GM12878 (cell line): ENCODE measurements around the gene HNMT. TPM values are rescaled to one million over a fixed set of nuclear protein-coding genes. Genes with fewer than 3 reads are reported as not detected.

Source experiments
- ATAC-seq: fragments of 200-7000 bp; cut with Tn5 transposase; 3 replicates; pipeline ENCODE4 v1.9.1; 2020; ENCODE audit warnings: mild to moderate bottlenecking, moderate library complexity
- BruUV-seq: library from RNA; stranded (reverse); fragments of 400-500 nt; replicated peaks from 2 replicates; lab custom pipeline; 2021; lab: Mats Ljungman, UMichigan
- CTCF ChIA-PET: fragments of 300-600 bp; sonication (Branson Sonifier 250); formaldehyde crosslinking; extraction: SDS; loops from one replicate; lab custom pipeline; 2021; ENCODE audit warnings: inconsistent platforms; lab: Yijun Ruan, JAX
- POLR2A ChIA-PET: fragments of 350-600 bp; formaldehyde crosslinking; extraction: SDS; loops from one replicate; lab custom pipeline; 2021; ENCODE audit warnings: inconsistent platforms; lab: Charles Lee
- RAD21 ChIA-PET: fragments of 300-600 bp; sonication (Branson Sonifier 250); formaldehyde crosslinking; loops from one replicate; lab custom pipeline; 2023; ENCODE audit warnings: antibody characterized with exemption; ENCODE audit not compliant: unreplicated experiment; lab: Charles Lee
- SMC1A ChIA-PET: fragments of 300-600 bp; sonication (Branson Sonifier 250); formaldehyde crosslinking; loops from one replicate; lab custom pipeline; 2023; ENCODE audit not compliant: unreplicated experiment, uncharacterized antibody; lab: Charles Lee
- DNase-seq: peaks from one replicate; pipeline ENCODE4 v3.0.0-alpha.2; 2011; ENCODE audit warnings: low read depth, low spot score
- FAIRE-seq: peaks from 3 replicates; lab custom pipeline; 2011; peaks lifted over from hg19 to GRCh38; lab: Jason Lieb, UNC
- H2AFZ ChIP-seq: 2 replicates; pipeline ENCODE4 v1.6.0; 2011; ENCODE audit warnings: low read depth, low read length, control low read depth; ENCODE audit not compliant: control insufficient read depth
- H3K27ac ChIP-seq: 2 replicates; pipeline ENCODE4 v1.5.1; 2011; ENCODE audit warnings: control low read depth; ENCODE audit not compliant: control insufficient read depth, insufficient read depth
- H3K27me3 ChIP-seq, 2 experiments: replicated peaks in 1 of 2; 2 replicates each; pipeline versions ENCODE4 v1.6.0 to v1.6.1; 2011; ENCODE audit warnings: low read length in 1 of 2; ENCODE audit not compliant: control insufficient read depth in 2 of 2, insufficient read depth in 2 of 2
- H3K36me3 ChIP-seq, 2 experiments: 2 replicates each; pipeline ENCODE4 v1.5.1; 2011; ENCODE audit warnings: low read length in 1 of 2; ENCODE audit not compliant: control insufficient read depth in 2 of 2, insufficient read depth in 2 of 2
- H3K4me1 ChIP-seq: 2 replicates; pipeline ENCODE4 v1.6.1; 2011; ENCODE audit warnings: mild to moderate bottlenecking, low read length, moderate library complexity, mixed read lengths; ENCODE audit not compliant: control insufficient read depth, insufficient read depth
- H3K4me2 ChIP-seq: 2 replicates; pipeline ENCODE4 v1.6.0; 2011; ENCODE audit warnings: control low read depth; ENCODE audit not compliant: control insufficient read depth, insufficient read depth
- H3K4me3 ChIP-seq: fragments of 200-600 bp; sonication (generic); 2 replicates; pipeline ENCODE4 v1.5.1; 2016
- H3K79me2 ChIP-seq: 2 replicates; pipeline ENCODE4 v1.6.0; 2011; ENCODE audit warnings: low read length; ENCODE audit not compliant: control insufficient read depth, insufficient read depth
- H3K9ac ChIP-seq: 2 replicates; pipeline ENCODE4 v1.8.0; 2011; ENCODE audit warnings: low read length, control low read depth, mixed read lengths; ENCODE audit not compliant: control insufficient read depth, insufficient read depth
- H3K9me3 ChIP-seq: replicated peaks from 3 replicates; pipeline ENCODE4 v1.5.1; 2011; ENCODE audit warnings: mild to moderate bottlenecking, low read length; ENCODE audit not compliant: control insufficient read depth, insufficient read depth
- H4K20me1 ChIP-seq: 2 replicates; pipeline ENCODE4 v1.6.0; 2011; ENCODE audit not compliant: control insufficient read depth, insufficient read depth
- ATF7 ChIP-seq: fragments of 450-650 bp; IDR thresholded peaks from 2 replicates; pipeline ENCODE4 v1.6.1; 2016; ENCODE audit warnings: low read depth, mild to moderate bottlenecking
- E2F8 ChIP-seq: fragments of 450-650 bp; IDR thresholded peaks from 2 replicates; pipeline ENCODE4 v1.6.1; 2018; ENCODE audit warnings: mild to moderate bottlenecking, low read depth, moderate library complexity; ENCODE audit not compliant: partially characterized antibody
- HCFC1 ChIP-seq: fragments of 150-350 bp; IDR thresholded peaks from 2 replicates; pipeline ENCODE4 v1.6.1; 2014; ENCODE audit warnings: low read length
- JUND ChIP-seq: IDR thresholded peaks from 2 replicates; pipeline ENCODE4 v1.6.1; 2012; ENCODE audit warnings: low read depth, mild to moderate bottlenecking, low read length, improper control_type of control experiment, moderate library complexity
- KLF5 ChIP-seq: fragments of 450-650 bp; IDR thresholded peaks from 2 replicates; pipeline ENCODE4 v1.6.1; 2014; ENCODE audit warnings: mild to moderate bottlenecking; ENCODE audit not compliant: partially characterized antibody
- MEF2A ChIP-seq: IDR thresholded peaks from 2 replicates; pipeline ENCODE4 v1.6.1; 2011; ENCODE audit warnings: low read depth, mild to moderate bottlenecking, low read length, moderate library complexity; ENCODE audit not compliant: insufficient read depth
- MTA3 ChIP-seq: IDR thresholded peaks from 2 replicates; pipeline ENCODE4 v1.6.1; 2012; ENCODE audit warnings: low read length, inconsistent platforms, borderline replicate concordance
- NFXL1 ChIP-seq: fragments of 450-650 bp; IDR thresholded peaks from 2 replicates; pipeline ENCODE4 v1.6.1; 2017; ENCODE audit warnings: antibody characterized with exemption, mild to moderate bottlenecking, borderline replicate concordance
- POLR2AphosphoS5 ChIP-seq: IDR thresholded peaks from 2 replicates; pipeline ENCODE4 v1.6.1; 2011; ENCODE audit warnings: mild to moderate bottlenecking, low read length, inconsistent platforms
- RB1 ChIP-seq: fragments of 450-650 bp; formaldehyde crosslinking; IDR thresholded peaks from 2 replicates; pipeline ENCODE4 v1.6.1; 2017; ENCODE audit warnings: mild to moderate bottlenecking, borderline replicate concordance
- SREBF1 ChIP-seq: IDR thresholded peaks from 2 replicates; pipeline ENCODE4 v1.6.1; 2012; ENCODE audit warnings: mild to moderate bottlenecking, low read length
- ZBTB33 ChIP-seq: fragments of 450-650 bp; IDR thresholded peaks from 2 replicates; pipeline ENCODE4 v1.6.1; 2017; ENCODE audit warnings: mild to moderate bottlenecking
- ZNF384 ChIP-seq: IDR thresholded peaks from 2 replicates; pipeline ENCODE4 v1.6.1; 2012; ENCODE audit warnings: low read depth, mild to moderate bottlenecking, low read length, improper control_type of control experiment, borderline replicate concordance
- ZNF592 ChIP-seq: fragments of 450-650 bp; IDR thresholded peaks from 2 replicates; pipeline ENCODE4 v1.6.1; 2017; ENCODE audit warnings: mild to moderate bottlenecking, moderate library complexity
- WGBS: methylation state at CpG from one replicate; pipeline ENCODE4 v1.1.6; 2016; ENCODE audit warnings: low lambda C conversion rate; ENCODE audit not compliant: insufficient replicate concordance, insufficient coverage; ENCODE audit errors: missing lambda C conversion rate; 5-methylcytosine and 5-hydroxymethylcytosine counted together
- in situ Hi-C: fragments of 300-500 bp; cut with MboI; formaldehyde crosslinking; loops from 9 replicates; pipeline ENCODE4 v1.14.3; 2018; ENCODE audit warnings: mixed read lengths
- intact Hi-C: fragments of 100-400 bp; cut with micrococcal nuclease; formaldehyde crosslinking; loops from one replicate; pipeline ENCODE4 v1.14.2; 2022; ENCODE audit not compliant: unreplicated experiment
- polyA plus RNA-seq, 11 experiments: library from polyadenylated mRNA; depleted of rRNA in 4 of 11; unstranded in 6 of 11; stranded (reverse) in 5 of 11; fragments of >200 nt; fragmentation: Nextera tagmentation in 4 of 11; fragmentation: Illumina TruSeq in 1 of 11; extraction: Ambion mirVana in 4 of 11; extraction: Trizol in 1 of 11; gene quantifications; 1 replicate in 1 of 11; 2 replicates in 10 of 11; pipeline versions ENCODE4 v1.2.1 to v1.2.3, GENCODE V29; 2011 to 2016; ENCODE audit warnings: inconsistent platforms in 2 of 11, missing spikeins in 2 of 11, low read depth in 1 of 11
- total RNA-seq, 4 experiments: library from RNA; depleted of rRNA in 3 of 4; stranded (reverse); fragments of >200 nt in 3 of 4; fragmentation: Illumina TruSeq in 1 of 4; extraction: Trizol in 1 of 4; gene quantifications; 2 replicates each; pipeline versions ENCODE4 v1.2.1 to v1.2.3, GENCODE V29; 2013 to 2021

The HNMT gene
- total and polyA plus RNA-seq, 10 of the 15 experiments (the other 5 are each of a cell fraction or from before 2014, with no cell fraction given) = not detected

GRCh38 chr2:138026111-138027020 lies 62.1 kb downstream of the HNMT start:
- H3K27ac ChIP-seq = no peak overlapping the region
- H4K20me1 ChIP-seq = no peaks in the 10 kb centered on the region
- no peak overlapping the region for H3K4me2 ChIP-seq
- POLR2A ChIA-PET = interaction anchor here (0.6 kb wide), 1 partner anchor 338 kb away, joined by 3 read pairs; no protein-coding TSS in a partner anchor
- H3K36me3 ChIP-seq = no peaks in the 10 kb centered on the region
- CTCF ChIA-PET = interaction anchor here (0.7 kb wide), 1 partner anchor 761 kb away, joined by 4 read pairs; no protein-coding TSS in a partner anchor
- WGBS = 51% methylated on average over 6 of the region's 6 CpGs
- DNase-seq = no peak
- SMC1A ChIA-PET = interaction anchor here (0.6 to 1.2 kb wide), 6 partner anchors 9 to 311 kb away, joined by 3 read pairs; no protein-coding TSS in a partner anchor
- no peak overlapping the region for H3K4me3 ChIP-seq
- H3K9me3 ChIP-seq = no peaks in the 10 kb centered on the region
- FAIRE-seq = no peak
- in situ Hi-C loops (no loop called here), intact Hi-C loops (loop anchor here (5.0 kb wide), 1 partner anchor 74 kb away; no protein-coding TSS in a partner anchor)
- no TSS peak for BruUV-seq
- H3K79me2 ChIP-seq = no peaks in the 10 kb centered on the region
- no peak for ATAC-seq
- RAD21 ChIA-PET = interaction anchor here (1.0 kb wide), 1 partner anchor 12 kb away, joined by 3 read pairs; no protein-coding TSS in a partner anchor
- H2AFZ ChIP-seq = no peak overlapping the region
- H3K9ac ChIP-seq = no peak overlapping the region
- no peaks in the 10 kb centered on the region for H3K4me1 ChIP-seq
- H3K27me3 ChIP-seq = no peaks in the 10 kb centered on the region
- TF ChIP-seq KLF5 = no peak
- TF ChIP-seq ATF7 = no peak
- TF ChIP-seq HCFC1 = no peak
- no peak for TF ChIP-seq ZBTB33
- TF ChIP-seq MTA3 = no peak
- TF ChIP-seq RB1 = no peak
- no peak for TF ChIP-seq ZNF592
- no peak for TF ChIP-seq JUND
- no peak for TF ChIP-seq E2F8
- TF ChIP-seq ZNF384 = no peak
- no peak for TF ChIP-seq POLR2AphosphoS5
- TF ChIP-seq NFXL1 = no peak
- TF ChIP-seq MEF2A = no peak
- TF ChIP-seq SREBF1 = no peak
